GM18498 (cell line): Measurements from ENCODE around the gene YPEL5.
A peak's percentile ranks its signal among the peaks of the same experiment; 100 is the strongest.

Experiments
- ATAC-seq: cut with Tn5 transposase; IDR thresholded peaks from one replicate; pipeline ENCODE4 v1.9.1; 2021; ENCODE audit warnings: mild to moderate bottlenecking, moderate library complexity; ENCODE audit not compliant: unreplicated experiment

YPEL5 gene

DNA sequence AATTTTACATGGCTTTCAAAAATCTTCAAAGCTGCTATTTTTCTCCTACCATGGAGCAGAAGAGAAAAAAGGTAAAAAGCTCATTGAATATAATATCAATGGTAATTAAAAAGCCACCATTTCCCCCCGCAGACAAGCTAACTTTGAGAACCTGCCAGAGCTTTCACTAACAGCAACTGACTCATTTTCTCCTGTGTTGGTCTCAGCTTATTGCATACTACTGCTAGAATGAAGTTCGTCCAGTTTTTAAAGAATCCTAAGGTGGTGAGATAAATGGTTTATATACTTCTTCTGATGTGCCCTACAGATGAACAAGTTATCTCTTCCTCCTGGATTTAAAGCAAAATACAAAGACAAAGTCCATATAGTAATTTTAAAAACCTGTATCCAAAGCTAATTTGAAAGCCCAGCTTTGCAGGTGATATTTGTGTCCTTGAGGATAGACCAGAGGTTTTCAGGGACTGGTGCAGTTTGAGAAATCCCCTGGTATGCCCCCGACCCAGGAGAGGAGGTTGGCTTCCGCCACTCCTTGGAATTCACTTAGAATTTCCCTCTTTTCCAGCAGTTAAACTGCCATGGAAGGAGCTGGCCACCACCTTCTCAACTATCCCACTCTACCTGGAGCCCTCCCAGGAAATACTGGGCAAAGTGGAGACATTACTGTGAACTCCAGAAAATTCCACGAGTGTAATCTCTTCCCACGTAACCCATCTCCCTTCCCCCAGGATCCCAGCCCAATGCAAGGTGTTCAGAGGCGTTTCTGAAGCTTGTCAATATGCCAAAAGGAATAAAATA is 17.5 kb downstream of the YPEL5 start:
- no peak for ATAC-seq

DNA sequence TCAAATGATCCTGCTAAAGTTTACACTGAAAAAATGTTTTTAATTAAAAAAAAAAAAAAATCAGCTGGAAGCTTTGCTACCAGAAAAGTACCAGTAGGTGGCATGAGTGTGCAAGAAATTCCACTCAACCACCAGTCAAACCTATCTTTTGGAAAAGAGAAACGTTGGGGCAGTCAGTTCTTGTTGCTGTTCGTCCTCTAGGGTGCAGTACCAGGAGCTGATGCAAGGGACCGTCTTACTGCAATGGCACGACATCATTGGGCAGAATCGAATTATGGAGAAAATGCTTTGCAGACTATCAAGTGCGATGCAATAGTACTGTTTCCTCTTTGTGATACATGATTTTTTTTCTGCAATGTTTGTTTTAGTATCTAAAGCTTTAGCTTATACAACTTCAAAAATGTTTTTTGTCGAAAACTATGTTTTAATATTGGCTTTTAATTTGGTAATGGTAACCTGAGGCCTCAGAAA is 18.3 kb downstream of the YPEL5 start:
- ATAC-seq = peak; percentile 94

- ATAC-seq = no peak
These were observed 18.8 kb downstream of the YPEL5 start for GRCh38 chr2:30165617-30166016.

- ATAC-seq = no peak
These were observed 25.8 kb downstream of the YPEL5 start for GRCh38 chr2:30172627-30173026.

- ATAC-seq = no peak
These were observed 30.6 kb downstream of the YPEL5 start for GRCh38 chr2:30177440-30177839.

- ATAC-seq = no peak
These were observed 31.1 kb downstream of the YPEL5 start for GRCh38 chr2:30177956-30178355.

GRCh38 chr2:30178618-30179434 is 32.0 kb downstream of the YPEL5 start:
- ATAC-seq = no peak

DNA sequence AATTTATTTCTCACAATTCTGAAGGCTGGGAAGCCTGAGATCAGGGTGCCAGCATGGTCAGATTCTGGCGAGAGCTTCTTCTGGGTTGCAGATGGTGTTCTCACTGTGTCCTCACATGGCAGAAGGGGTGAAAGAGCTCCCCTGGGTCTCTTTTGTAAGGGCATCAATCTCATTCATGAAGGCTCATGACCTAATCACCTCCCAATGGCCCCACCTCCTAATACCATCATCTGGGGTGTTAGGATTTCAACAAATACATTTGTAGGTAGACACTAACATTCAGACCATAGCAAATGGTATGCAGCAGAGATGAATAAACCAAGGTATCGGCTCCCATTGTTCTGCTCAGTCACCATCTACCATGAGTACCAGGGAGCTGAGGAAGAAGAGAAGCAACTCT is 32.7 kb downstream of the YPEL5 start:
- ATAC-seq = no peak

DNA sequence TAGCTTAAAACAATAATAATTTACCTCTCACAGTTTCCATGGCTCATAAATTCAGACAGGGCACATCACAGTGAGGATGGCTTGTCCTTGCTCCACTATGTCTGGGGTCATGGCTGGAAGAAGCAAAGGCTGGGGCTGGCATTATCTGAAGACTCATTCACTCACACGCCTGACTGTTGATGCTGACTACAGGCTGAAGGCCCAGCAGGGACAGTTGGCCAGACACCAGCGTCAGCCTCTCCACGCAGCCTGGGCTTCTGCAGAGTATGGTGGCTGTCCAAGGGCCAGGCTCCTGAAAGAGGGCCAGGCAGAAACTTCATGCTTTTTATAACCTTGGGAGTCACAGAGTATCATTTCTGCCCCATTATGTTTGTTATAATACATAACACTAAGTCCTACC is 33.4 kb downstream of the YPEL5 start:
- ATAC-seq = no peak

- no peak for ATAC-seq
These were observed 34.4 kb downstream of the YPEL5 start for GRCh38 chr2:30181176-30181575.

DNA sequence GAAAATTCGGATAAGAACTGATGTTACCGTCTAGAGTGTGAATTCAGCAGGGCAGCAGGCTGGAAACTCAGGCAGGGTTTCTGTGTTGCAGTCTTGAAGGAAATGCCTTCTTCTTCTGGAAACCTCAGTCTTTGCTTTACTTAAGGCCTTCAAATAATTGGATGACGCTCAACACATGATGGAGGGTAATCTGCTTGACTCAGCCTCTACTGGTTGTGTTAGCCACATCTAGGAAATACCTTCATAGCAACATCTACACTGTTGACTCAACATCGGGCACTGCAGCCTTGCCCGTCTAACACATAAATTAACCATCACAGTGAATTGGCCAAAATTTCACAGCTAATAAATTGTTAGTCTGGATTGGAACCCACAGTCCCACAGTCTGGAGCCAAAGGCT is 37.2 kb downstream of the YPEL5 start:
- ATAC-seq = no peak

DNA sequence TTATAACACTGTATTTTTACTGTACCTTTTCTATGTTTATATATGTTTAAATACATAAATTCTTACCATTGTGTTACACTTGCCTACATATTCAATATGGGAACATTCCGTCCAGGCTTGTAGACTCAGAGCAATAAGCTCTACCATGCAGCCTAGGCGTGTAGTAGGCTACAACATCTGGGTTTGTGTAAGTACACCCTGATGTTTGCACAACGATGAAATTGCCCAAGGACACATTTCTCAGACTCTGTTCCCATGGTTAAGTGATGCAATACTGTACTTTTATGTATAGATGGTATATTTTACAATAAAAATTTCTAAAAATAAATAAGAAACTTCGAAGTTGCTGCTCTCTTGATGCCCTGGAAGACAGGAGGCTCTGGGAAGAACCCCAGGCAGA is 38.4 kb downstream of the YPEL5 start:
- ATAC-seq = no peak

GRCh38 chr2:30188292-30188691 is 41.5 kb downstream of the YPEL5 start:
- no peak for ATAC-seq

GRCh38 chr2:30190637-30191036 is 43.8 kb downstream of the YPEL5 start:
- no peak for ATAC-seq

- no peak for ATAC-seq
These were observed 44.3 kb downstream of the YPEL5 start for GRCh38 chr2:30191107-30191506.

DNA sequence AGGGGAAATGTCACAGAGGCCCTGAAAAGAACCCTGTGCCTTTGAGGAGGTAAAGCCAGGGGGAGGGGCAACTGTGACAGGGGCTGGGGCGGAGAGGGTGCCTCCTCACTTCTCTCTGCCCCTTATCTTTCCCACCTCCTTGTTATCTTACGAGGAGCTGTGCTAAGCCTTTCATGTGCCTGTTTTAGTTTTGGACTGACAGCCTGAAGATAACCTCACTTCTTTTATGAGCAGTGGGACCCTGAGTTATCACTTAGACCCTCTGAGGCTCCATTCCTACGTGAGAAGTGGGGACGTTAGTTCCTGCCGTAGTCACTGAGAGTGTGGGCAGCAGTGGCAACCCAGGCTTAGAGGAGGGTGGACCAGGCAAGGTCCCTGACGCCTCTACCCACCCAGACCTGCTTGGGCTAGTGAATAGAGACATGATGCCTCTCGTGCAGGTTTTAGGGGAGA is 45.0 kb downstream of the YPEL5 start:
- ATAC-seq = no peak

DNA sequence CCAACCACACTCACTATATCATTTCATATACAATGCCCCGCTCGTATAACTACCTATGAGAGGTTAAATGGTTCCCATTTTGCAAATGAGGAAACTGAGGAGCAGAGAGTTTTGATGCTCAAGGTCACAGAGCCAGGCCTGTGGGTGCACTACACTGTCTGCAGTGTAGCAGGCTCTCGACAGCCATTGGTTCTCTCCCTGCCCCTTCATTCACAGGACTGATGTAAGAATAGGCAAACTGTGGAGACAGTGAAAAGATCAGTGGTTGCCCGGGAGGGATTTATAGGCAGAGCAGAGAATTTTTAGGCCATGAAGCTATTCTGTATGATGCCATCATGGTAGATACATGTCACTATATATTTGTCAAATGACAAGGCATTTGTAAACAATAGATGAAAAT is 45.5 kb downstream of the YPEL5 start:
- no peak for ATAC-seq

- no peak for ATAC-seq
These were observed 46.4 kb downstream of the YPEL5 start for GRCh38 chr2:30193104-30193681.

DNA sequence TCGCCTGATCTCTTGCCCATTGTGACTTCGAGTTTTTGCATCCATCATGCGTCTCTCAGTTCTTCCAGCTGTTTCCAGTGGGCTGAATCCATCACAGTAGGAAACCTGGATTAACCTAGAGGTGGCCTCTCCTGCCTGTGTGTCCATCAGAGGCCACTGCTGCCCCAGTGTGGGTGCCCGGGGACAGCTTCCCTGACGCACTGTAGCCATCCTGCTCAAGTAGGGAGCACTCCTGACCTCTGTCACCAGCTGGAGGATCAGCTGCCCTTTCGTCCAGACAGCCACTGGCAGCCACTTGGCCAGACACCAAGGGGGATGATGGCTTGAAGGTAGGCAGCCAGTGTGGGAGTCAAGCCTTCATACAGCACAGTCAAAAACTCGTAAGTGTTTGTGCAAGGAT is 47.6 kb downstream of the YPEL5 start:
- ATAC-seq = no peak

- ATAC-seq = no peak
These were observed 48.2 kb downstream of the YPEL5 start for GRCh38 chr2:30195016-30195415.

- ATAC-seq = no peak
These were observed 50.9 kb downstream of the YPEL5 start for GRCh38 chr2:30197570-30198192.
